OCI-LY1 (cell line): ENCODE results near the gene TUBGCP2.

Source experiments
- H2AFZ ChIP-seq: fragments of 200-600 bp; sonication (generic), shearing (Covaris generic); 2 replicates; pipeline ENCODE4 v1.6.0; 2014; ENCODE audit warnings: antibody characterized with exemption, mild to moderate bottlenecking, low read length
- H3F3A ChIP-seq: fragments of 200-600 bp; sonication (generic), shearing (Covaris generic); 2 replicates; pipeline ENCODE4 v1.6.0; 2014; ENCODE audit warnings: mild to moderate bottlenecking, antibody characterized with exemption, low read length, moderate library complexity; ENCODE audit not compliant: insufficient read depth
- H3K27ac ChIP-seq: fragments of 200-600 bp; sonication (generic); 2 replicates; pipeline ENCODE4 v1.5.1; 2014; ENCODE audit warnings: low read length, mixed run types, mild to moderate bottlenecking, low read depth; ENCODE audit not compliant: poor library complexity, severe bottlenecking
- H3K27me3 ChIP-seq: fragments of 200-600 bp; sonication (generic); 2 replicates; pipeline ENCODE4 v1.6.0; 2014; ENCODE audit warnings: antibody characterized with exemption, mild to moderate bottlenecking, low read length, moderate library complexity; ENCODE audit not compliant: insufficient read depth
- H3K36me3 ChIP-seq: fragments of 200-600 bp; sonication (generic); 2 replicates; pipeline ENCODE4 v1.6.1; 2014; ENCODE audit warnings: mild to moderate bottlenecking, antibody characterized with exemption, low read length, moderate library complexity, mixed read lengths; ENCODE audit not compliant: insufficient read depth
- H3K4me1 ChIP-seq: fragments of 200-600 bp; sonication (generic); 2 replicates; pipeline ENCODE4 v1.5.1; 2014; ENCODE audit warnings: mild to moderate bottlenecking, low read length, moderate library complexity; ENCODE audit not compliant: insufficient read depth, severe bottlenecking
- H3K4me2 ChIP-seq: fragments of 200-600 bp; sonication (generic), shearing (Covaris generic); 2 replicates; pipeline ENCODE4 v1.6.1; 2014; ENCODE audit warnings: low read length
- H3K4me3 ChIP-seq: fragments of 200-600 bp; sonication (generic); 2 replicates; pipeline ENCODE4 v1.5.1; 2014; ENCODE audit warnings: low read length, low read depth, mild to moderate bottlenecking, mixed read lengths; ENCODE audit not compliant: poor library complexity, severe bottlenecking
- H3K79me2 ChIP-seq: fragments of 200-600 bp; shearing (Covaris generic); 2 replicates; pipeline ENCODE4 v1.6.1; 2016; ENCODE audit warnings: mixed run types, low read length, mixed read lengths; ENCODE audit not compliant: insufficient read depth
- H3K9ac ChIP-seq: fragments of 200-600 bp; sonication (generic), shearing (Covaris generic); 2 replicates; pipeline ENCODE4 v1.6.1; 2014; ENCODE audit warnings: mild to moderate bottlenecking, low read length, mixed read lengths
- H3K9me2 ChIP-seq: fragments of 200-600 bp; sonication (generic), shearing (Covaris generic); 2 replicates; pipeline ENCODE4 v1.6.1; 2014; ENCODE audit warnings: low read depth, mild to moderate bottlenecking, low read length, mixed read lengths
- H3K9me3 ChIP-seq: fragments of 200-600 bp; shearing (Covaris generic); 2 replicates; pipeline ENCODE4 v1.6.1; 2014; ENCODE audit warnings: low read length, mixed read lengths
- H4K20me1 ChIP-seq: fragments of 200-600 bp; sonication (generic), shearing (Covaris generic); 2 replicates; pipeline ENCODE4 v1.6.0; 2016; ENCODE audit warnings: mild to moderate bottlenecking, low read length; ENCODE audit not compliant: insufficient read depth
- EZH2 ChIP-seq: fragments of 200-600 bp; sonication (generic), shearing (Covaris generic); IDR thresholded peaks from 2 replicates; pipeline ENCODE4 v1.8.0; 2017; ENCODE audit warnings: borderline replicate concordance, mixed run types, mild to moderate bottlenecking, antibody characterized with exemption, low read length, moderate library complexity, mixed read lengths
- TF ChIP-seq, protein P1 (sequence below): fragments of 200-600 bp; sonication (generic), shearing (Covaris generic); IDR thresholded peaks from 2 replicates; pipeline ENCODE4 v1.5.1; 2017; ENCODE audit warnings: mild to moderate bottlenecking, antibody characterized with exemption, low read length, moderate library complexity, mixed read lengths

TUBGCP2 gene

DNA sequence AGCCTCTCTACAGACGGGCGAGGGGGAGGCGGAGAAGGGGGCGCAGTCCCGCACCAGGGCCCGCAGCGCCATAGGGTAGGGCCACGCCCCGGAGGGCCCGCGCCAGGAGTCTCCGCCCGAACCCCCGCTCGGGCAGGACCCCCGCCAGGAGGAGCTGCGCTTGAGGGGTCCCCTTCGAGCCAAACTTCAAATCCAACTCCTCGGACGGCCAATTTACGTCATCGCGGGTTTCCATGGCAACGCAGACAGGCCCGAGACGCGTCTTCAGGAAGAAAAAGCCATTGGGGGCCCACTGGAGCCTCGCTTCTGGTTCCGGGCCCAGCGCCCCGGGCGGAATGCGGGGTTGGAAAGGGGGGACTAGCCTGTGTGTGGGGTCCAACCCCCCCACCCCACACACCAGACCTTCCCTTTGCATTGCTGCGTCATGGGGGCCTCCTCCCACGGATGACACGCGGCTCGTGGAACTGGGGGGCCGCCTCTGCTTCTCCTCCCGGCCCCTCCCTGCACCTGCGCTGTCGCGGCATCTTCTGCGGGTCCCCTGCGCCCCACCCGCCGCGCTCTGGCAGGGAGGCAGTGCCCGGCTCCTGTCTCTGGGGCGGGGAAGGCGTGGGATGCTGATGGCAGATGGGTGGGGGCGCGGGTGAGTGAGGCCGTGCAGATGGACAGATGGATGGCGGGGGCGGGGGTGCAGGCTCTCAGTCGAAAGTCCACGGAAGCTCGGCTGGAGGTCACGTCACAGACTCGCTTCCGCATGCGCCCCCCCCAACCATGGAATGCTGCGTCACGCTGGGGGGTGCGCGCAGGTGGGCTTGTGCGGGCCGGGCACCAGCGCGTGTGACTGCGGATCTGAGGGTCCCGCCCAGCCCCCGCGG lies 26.8 kb upstream of the TUBGCP2 start:
- Histone ChIP-seq H3K27ac (no peak overlapping the region), H2AFZ (no peak overlapping the region), H3K9ac (no peak overlapping the region), H3K4me2 (no peak overlapping the region), H3K27me3 (no peaks in the 10 kb centered on the region; the same call in 1 of the 2 replicates), H3K4me3 (no peak overlapping the region), H3F3A (no peaks in the 10 kb centered on the region), H3K4me1 (no peaks in the 10 kb centered on the region), H3K36me3 (no peaks in the 10 kb centered on the region), H3K9me2 (no peaks in the 10 kb centered on the region), H3K79me2 (no peaks in the 10 kb centered on the region), H3K9me3 (peaks cover 6% of the 10 kb centered on the region; the same call in 1 of the 2 replicates), H4K20me1 (no peaks in the 10 kb centered on the region)
- TF ChIP-seq, protein P1, sequence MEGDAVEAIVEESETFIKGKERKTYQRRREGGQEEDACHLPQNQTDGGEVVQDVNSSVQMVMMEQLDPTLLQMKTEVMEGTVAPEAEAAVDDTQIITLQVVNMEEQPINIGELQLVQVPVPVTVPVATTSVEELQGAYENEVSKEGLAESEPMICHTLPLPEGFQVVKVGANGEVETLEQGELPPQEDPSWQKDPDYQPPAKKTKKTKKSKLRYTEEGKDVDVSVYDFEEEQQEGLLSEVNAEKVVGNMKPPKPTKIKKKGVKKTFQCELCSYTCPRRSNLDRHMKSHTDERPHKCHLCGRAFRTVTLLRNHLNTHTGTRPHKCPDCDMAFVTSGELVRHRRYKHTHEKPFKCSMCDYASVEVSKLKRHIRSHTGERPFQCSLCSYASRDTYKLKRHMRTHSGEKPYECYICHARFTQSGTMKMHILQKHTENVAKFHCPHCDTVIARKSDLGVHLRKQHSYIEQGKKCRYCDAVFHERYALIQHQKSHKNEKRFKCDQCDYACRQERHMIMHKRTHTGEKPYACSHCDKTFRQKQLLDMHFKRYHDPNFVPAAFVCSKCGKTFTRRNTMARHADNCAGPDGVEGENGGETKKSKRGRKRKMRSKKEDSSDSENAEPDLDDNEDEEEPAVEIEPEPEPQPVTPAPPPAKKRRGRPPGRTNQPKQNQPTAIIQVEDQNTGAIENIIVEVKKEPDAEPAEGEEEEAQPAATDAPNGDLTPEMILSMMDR, result no peak
- no peak for TF ChIP-seq EZH2

DNA sequence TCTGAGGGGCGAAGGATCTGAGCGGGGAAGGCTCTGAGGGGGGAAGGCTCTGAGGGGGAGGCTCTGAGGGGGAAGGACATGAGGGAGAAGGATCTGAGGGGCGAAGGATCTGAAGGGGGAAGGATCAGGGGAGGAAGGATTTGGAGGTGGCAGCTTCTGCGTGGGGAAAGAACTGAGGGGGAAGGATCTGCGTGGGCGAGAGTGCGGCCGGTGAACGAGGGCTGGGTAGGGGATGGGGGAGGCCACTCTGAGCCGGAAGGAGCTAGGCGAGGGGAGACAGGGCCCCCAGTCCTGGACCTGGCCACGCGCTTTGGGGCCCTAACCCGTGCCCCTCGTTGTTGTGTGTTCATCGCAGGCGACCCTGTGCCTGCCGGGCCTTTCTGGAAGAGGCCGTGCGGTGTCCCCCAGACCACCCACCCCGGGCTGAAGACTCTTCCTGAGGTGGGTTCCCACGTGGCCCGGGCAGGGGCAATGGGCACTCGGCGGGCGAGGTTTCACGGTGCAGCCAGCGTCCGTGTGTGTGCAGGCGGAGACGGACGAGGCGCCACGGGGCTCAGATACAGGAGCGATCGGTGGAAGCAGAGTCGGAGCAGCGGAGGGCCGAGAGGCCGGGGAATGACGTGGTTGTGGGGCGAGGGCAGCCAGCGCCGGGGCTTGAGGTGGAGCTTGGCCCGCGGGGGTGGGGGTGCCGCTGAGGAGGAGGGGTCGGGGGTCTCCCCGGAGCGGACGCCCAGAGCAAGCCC lies 26.0 kb upstream of the TUBGCP2 start:
- Histone ChIP-seq H3K4me1 (peaks cover 4% of the 10 kb centered on the region), H3K4me3 (no peak overlapping the region), H2AFZ (no peak overlapping the region), H3K9ac (no peak overlapping the region), H3F3A (no peaks in the 10 kb centered on the region), H3K79me2 (no peaks in the 10 kb centered on the region), H3K9me2 (no peaks in the 10 kb centered on the region), H4K20me1 (no peaks in the 10 kb centered on the region), H3K27ac (no peak overlapping the region), H3K36me3 (no peaks in the 10 kb centered on the region), H3K27me3 (no peaks in the 10 kb centered on the region; the same call in 1 of the 2 replicates), H3K9me3 (peaks cover 6% of the 10 kb centered on the region; the same call in 1 of the 2 replicates), H3K4me2 (no peak overlapping the region)
- no peak for TF ChIP-seq EZH2
- TF ChIP-seq, protein P1, result no peak

DNA sequence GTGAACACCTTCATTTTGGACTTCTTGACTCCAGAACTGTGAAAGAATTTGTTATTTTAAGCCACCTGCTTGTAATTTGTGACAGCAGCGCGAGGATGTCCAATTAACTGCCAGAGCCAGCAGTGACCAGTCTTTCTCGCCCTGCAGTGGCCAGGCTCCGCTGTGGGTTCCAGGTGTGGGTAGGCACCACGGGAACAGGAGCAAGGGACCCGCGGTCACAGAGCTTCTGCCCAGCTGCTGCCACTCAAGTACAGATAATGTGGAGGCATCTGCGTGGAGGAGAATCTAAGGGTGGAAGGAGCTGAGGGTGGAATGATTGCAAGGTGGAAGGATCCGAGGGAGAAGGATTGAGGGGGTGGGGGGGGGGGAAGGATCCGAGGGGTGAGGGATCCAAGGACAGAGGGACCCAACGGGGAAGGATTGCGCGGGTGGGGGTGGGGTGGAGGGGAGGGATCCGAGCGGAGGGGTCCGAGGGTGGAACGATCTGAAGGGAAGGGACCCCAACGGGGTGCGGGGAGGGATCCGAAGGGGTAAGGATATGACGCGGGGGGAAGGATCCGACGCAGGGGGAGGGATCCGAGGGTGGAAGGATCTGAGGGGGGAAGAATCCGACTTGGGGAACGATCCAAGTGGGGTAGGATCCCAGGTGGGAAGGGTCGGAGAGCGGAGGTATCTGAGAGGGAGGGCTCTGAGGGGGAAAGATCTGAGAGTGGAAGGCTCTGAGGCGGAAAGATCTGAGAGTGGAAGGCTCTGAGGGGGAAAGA lies 24.4 kb upstream of the TUBGCP2 start:
- TF ChIP-seq EZH2, result no peak
- TF ChIP-seq, protein P1, result no peak
- H3F3A ChIP-seq, result no peaks in the 10 kb centered on the region
- H4K20me1 ChIP-seq, result no peaks in the 10 kb centered on the region
- H3K9me2 ChIP-seq, result no peaks in the 10 kb centered on the region
- H3K4me2 ChIP-seq, result no peak overlapping the region
- no peak overlapping the region for H3K9ac ChIP-seq
- no peaks in the 10 kb centered on the region; the same call in 1 of the 2 replicates for H3K27me3 ChIP-seq
- peaks cover 4% of the 10 kb centered on the region for H3K4me1 ChIP-seq
- no peak overlapping the region for H3K4me3 ChIP-seq
- H3K9me3 ChIP-seq, result peaks cover 3% of the 10 kb centered on the region; the same call in 1 of the 2 replicates
- no peaks in the 10 kb centered on the region for H3K36me3 ChIP-seq
- H3K79me2 ChIP-seq, result no peaks in the 10 kb centered on the region
- H3K27ac ChIP-seq, result no peak overlapping the region
- no peak overlapping the region for H2AFZ ChIP-seq
